H1 (cell line): ENCODE data around the gene GTF2F2. TPM values are rescaled to one million over a fixed set of nuclear protein-coding genes. Genes with fewer than 3 reads are reported as not detected.

Source experiments
- CTCF ChIA-PET: fragments of 300-600 bp; sonication (Branson Sonifier 250); formaldehyde crosslinking; loops from one replicate; lab custom pipeline; 2021; ENCODE audit not compliant: partially characterized antibody; lab: Charles Lee
- POLR2A ChIA-PET: fragments of 300-600 bp; sonication (Branson Sonifier 250); formaldehyde crosslinking; loops from one replicate; lab custom pipeline; 2021; ENCODE audit warnings: inconsistent platforms; ENCODE audit not compliant: partially characterized antibody; lab: Charles Lee
- DNase-seq, 2 experiments: peaks; one replicate each; pipeline versions ENCODE4 v3.0.0 to v3.0.0-alpha.2; 2010 to 2022; ENCODE audit warnings: low spot score in 2 of 2, low read depth in 1 of 2, mixed read lengths in 1 of 2
- FAIRE-seq: peaks from 2 replicates; lab custom pipeline; 2011; peaks lifted over from hg19 to GRCh38; lab: Jason Lieb, UNC
- H2AFZ ChIP-seq: 2 replicates; pipeline ENCODE4 v1.8.1; 2012; ENCODE audit warnings: low read length, inconsistent platforms
- H2AK5ac ChIP-seq: 2 replicates; pipeline ENCODE4 v1.6.1; 2013; ENCODE audit warnings: low read depth, low read length
- H2BK120ac ChIP-seq: replicated peaks from 2 replicates; pipeline ENCODE3; 2013; ENCODE audit warnings: low read depth, low read length, inconsistent platforms
- H2BK12ac ChIP-seq: 2 replicates; pipeline ENCODE4 v1.6.1; 2013; ENCODE audit warnings: low read depth, low read length
- H2BK15ac ChIP-seq: 2 replicates; pipeline ENCODE4 v1.6.1; 2013; ENCODE audit warnings: low read length
- H2BK20ac ChIP-seq: 2 replicates; pipeline ENCODE4 v1.6.1; 2013; ENCODE audit warnings: low read length
- H2BK5ac ChIP-seq: 2 replicates; pipeline ENCODE4 v1.6.1; 2013; ENCODE audit warnings: low read depth, low read length
- H3K14ac ChIP-seq: 2 replicates; pipeline ENCODE4 v1.6.1; 2013; ENCODE audit warnings: inconsistent platforms; ENCODE audit not compliant: insufficient read length
- H3K18ac ChIP-seq: 2 replicates; pipeline ENCODE4 v1.6.1; 2013; ENCODE audit warnings: low read length; ENCODE audit errors: extremely low read depth
- H3K23ac ChIP-seq: 2 replicates; pipeline ENCODE4 v1.6.1; 2013; ENCODE audit warnings: inconsistent platforms; ENCODE audit not compliant: insufficient read length
- H3K23me2 ChIP-seq: 2 replicates; pipeline ENCODE4 v1.6.1; 2013; ENCODE audit warnings: low read depth, low read length
- H3K27ac ChIP-seq: 2 replicates; pipeline ENCODE4 v1.6.1; 2011; ENCODE audit warnings: low read depth, low read length, inconsistent platforms
- H3K27me3 ChIP-seq, 4 experiments: replicated peaks in 1 of 4; 1 replicate in 1 of 4; 2 replicates in 3 of 4; pipeline versions ENCODE4 v1.6.1 to v1.8.1; 2011 to 2013; ENCODE audit warnings: low read length in 3 of 4, mild to moderate bottlenecking in 3 of 4, inconsistent platforms in 2 of 4, mixed read lengths in 2 of 4, moderate library complexity in 1 of 4; ENCODE audit not compliant: control insufficient read depth in 3 of 4, insufficient read depth in 3 of 4; ENCODE audit errors: extremely low read depth in 1 of 4
- H3K36me3 ChIP-seq, 4 experiments: 2 replicates each; pipeline versions ENCODE4 v1.6.1 to v1.8.1; 2011 to 2013; ENCODE audit warnings: mild to moderate bottlenecking in 4 of 4, low read length in 3 of 4, moderate library complexity in 2 of 4, control low read depth in 1 of 4, inconsistent platforms in 1 of 4; ENCODE audit not compliant: insufficient read depth in 4 of 4, control insufficient read depth in 2 of 4
- H3K4ac ChIP-seq: replicated peaks from 2 replicates; pipeline ENCODE3; 2013; ENCODE audit warnings: low read length, low read depth, mixed read lengths, inconsistent platforms; ENCODE audit not compliant: insufficient read length
- H3K4me1 ChIP-seq, 4 experiments: replicated peaks in 1 of 4; 1 replicate in 1 of 4; 2 replicates in 3 of 4; pipeline versions ENCODE4 v1.6.1 to v1.8.1; 2011 to 2013; ENCODE audit warnings: low read length in 3 of 4, inconsistent platforms in 2 of 4, mixed read lengths in 1 of 4; ENCODE audit not compliant: insufficient read depth in 4 of 4, control insufficient read depth in 3 of 4
- H3K4me2 ChIP-seq, 2 experiments: 2 replicates each; pipeline versions ENCODE4 v1.6.1 to v1.8.1; 2011 to 2013; ENCODE audit warnings: low read depth in 2 of 2, low read length in 2 of 2, control low read depth in 1 of 2, inconsistent platforms in 1 of 2, mild to moderate bottlenecking in 1 of 2; ENCODE audit not compliant: insufficient read depth in 1 of 2
- H3K4me3 ChIP-seq, 4 experiments: fragments of 200-600, 300-600 bp in 1 of 4; sonication (generic), shearing (Covaris generic), sonication (Bioruptor Twin) in 1 of 4; 2 replicates each; pipeline versions ENCODE4 v1.5.1 to v1.8.1; 2011 to 2016; ENCODE audit warnings: low read length in 4 of 4, low read depth in 3 of 4, control low read depth in 2 of 4, inconsistent platforms in 2 of 4, mild to moderate bottlenecking in 2 of 4, mixed read lengths in 1 of 4, moderate library complexity in 1 of 4; ENCODE audit not compliant: insufficient read depth in 2 of 4; ENCODE audit errors: extremely low read depth in 1 of 4
- H3K56ac ChIP-seq: replicated peaks from 2 replicates; pipeline ENCODE3; 2013; ENCODE audit warnings: low read depth, mild to moderate bottlenecking, mixed read lengths, low read length, inconsistent platforms; ENCODE audit not compliant: insufficient read length
- H3K79me1 ChIP-seq: 2 replicates; pipeline ENCODE4 v1.6.1; 2013; ENCODE audit warnings: low read depth, low read length, control low read depth
- H3K79me2 ChIP-seq, 2 experiments: 2 replicates each; pipeline versions ENCODE4 v1.6.1 to v1.8.1; 2012 to 2013; ENCODE audit warnings: low read length in 2 of 2, mild to moderate bottlenecking in 2 of 2, inconsistent platforms in 1 of 2; ENCODE audit not compliant: insufficient read depth in 2 of 2, control insufficient read depth in 1 of 2
- H3K9ac ChIP-seq, 4 experiments: replicated peaks in 1 of 4; 1 replicate in 1 of 4; 2 replicates in 3 of 4; pipeline versions ENCODE4 v1.6.1 to v1.8.1; 2011 to 2013; ENCODE audit warnings: low read depth in 3 of 4, low read length in 3 of 4, control low read depth in 2 of 4, mild to moderate bottlenecking in 2 of 4, moderate library complexity in 2 of 4, inconsistent platforms in 1 of 4; ENCODE audit errors: extremely low read depth in 1 of 4
- H3K9me3 ChIP-seq, 2 experiments: 2 replicates each; pipeline versions ENCODE4 v1.6.1 to v1.8.1; 2012 to 2013; ENCODE audit warnings: mild to moderate bottlenecking in 2 of 2, moderate library complexity in 2 of 2, control low read depth in 1 of 2, inconsistent platforms in 1 of 2, low read depth in 1 of 2, low read length in 1 of 2, mixed read lengths in 1 of 2; ENCODE audit not compliant: insufficient read depth in 2 of 2
- H4K20me1 ChIP-seq, 2 experiments: replicated peaks in 1 of 2; 2 replicates each; pipeline versions ENCODE3 to v1.8.1; 2011 to 2013; ENCODE audit warnings: inconsistent platforms in 2 of 2, low read length in 2 of 2, mild to moderate bottlenecking in 1 of 2; ENCODE audit not compliant: insufficient read depth in 2 of 2, control insufficient read depth in 1 of 2
- H4K5ac ChIP-seq: 2 replicates; pipeline ENCODE4 v1.6.1; 2013; ENCODE audit warnings: low read length, low read depth, mixed read lengths, inconsistent platforms; ENCODE audit not compliant: insufficient read length
- H4K8ac ChIP-seq: 2 replicates; pipeline ENCODE4 v1.8.0; 2013; ENCODE audit warnings: mild to moderate bottlenecking, moderate library complexity, low read length, inconsistent platforms; ENCODE audit not compliant: insufficient read depth; ENCODE audit errors: extremely low read depth
- H4K91ac ChIP-seq: replicated peaks from 2 replicates; pipeline ENCODE3; 2013; ENCODE audit warnings: low read length, mixed read lengths, inconsistent platforms; ENCODE audit not compliant: insufficient read length
- BCL11A ChIP-seq, 2 experiments: IDR thresholded peaks; one replicate each; pipeline ENCODE4 v1.6.1; 2011; ENCODE audit warnings: low read depth in 2 of 2, low read length in 2 of 2, mild to moderate bottlenecking in 2 of 2
- CTCF ChIP-seq, 3 experiments: IDR thresholded peaks; 1 replicate in 2 of 3; 2 replicates in 1 of 3; pipeline versions ENCODE4 v1.5.1 to v1.6.1; 2011; ENCODE audit warnings: low read length in 3 of 3, mild to moderate bottlenecking in 3 of 3, inconsistent platforms in 2 of 3, low read depth in 1 of 3, moderate library complexity in 1 of 3; ENCODE audit not compliant: insufficient read depth in 1 of 3; ENCODE audit errors: control extremely low read depth in 1 of 3
- FOSL1 ChIP-seq: IDR thresholded peaks from 2 replicates; pipeline ENCODE4 v1.6.1; 2011; ENCODE audit warnings: mild to moderate bottlenecking, low read depth, low read length, moderate library complexity; ENCODE audit not compliant: insufficient read depth
- GABPA ChIP-seq: IDR thresholded peaks from 2 replicates; pipeline ENCODE4 v1.6.1; 2011; ENCODE audit warnings: mild to moderate bottlenecking, low read length, moderate library complexity, borderline replicate concordance; ENCODE audit not compliant: insufficient read depth
- TAF7 ChIP-seq: optimal IDR thresholded peaks from 2 replicates; pipeline ENCODE3; 2011; ENCODE audit warnings: low read depth, mild to moderate bottlenecking, inconsistent platforms, low read length, moderate library complexity, borderline replicate concordance
- USF2 ChIP-seq: IDR thresholded peaks from 2 replicates; pipeline ENCODE4 v1.6.1; 2011; ENCODE audit warnings: low read length, improper control_type of control experiment
- polyA plus RNA-seq, 7 experiments: library from polyadenylated mRNA; depleted of rRNA in 3 of 7; stranded (reverse) in 5 of 7; unstranded in 2 of 7; fragments of >200 nt in 5 of 7; fragments of 200-250 nt in 2 of 7; gene quantifications; 1 replicate in 5 of 7; 2 replicates in 1 of 7; 4 replicates in 1 of 7; pipeline versions ENCODE4 v1.2.1 to v1.2.3, GENCODE V29; 2011 to 2013; ENCODE audit warnings: missing spikeins in 2 of 7, mixed read lengths in 2 of 7
- total RNA-seq: library from RNA; stranded (reverse); fragmentation: NEBNext Ultra II Directional; extraction: Animal tissue kit (Norgen Biotek cat#: 25700); gene quantifications from 2 replicates; pipeline ENCODE4 v1.2.1, GENCODE V29; 2021

The GTF2F2 gene
- total and polyA plus RNA-seq, 2 of the 8 experiments (the other 6 are each of a cell fraction or from before 2014, with no cell fraction given) = 10.8 to 31.1 TPM

- Histone ChIP-seq H4K5ac (no peak overlapping the region), H3K79me1 (no peaks in the 10 kb centered on the region), H3K4me3 (no peak overlapping the region), H3K9ac (no peak overlapping the region), H3K4me1 (no peaks in the 10 kb centered on the region; a peak in 1 of 7 replicates), H4K91ac (no peak overlapping the region), H3K36me3 (peaks cover 0 to 7% (median 6%) of the 10 kb centered on the region in 4 experiments; a peak in 4 of 8 replicates), H3K79me2 (0 out of 4 replicates have a peak, but pooled peaks cover 0 to 2% of the 10 kb centered on the region in 2 experiments), H3K9me3 (no peaks in the 10 kb centered on the region), H4K8ac (no peak overlapping the region), H3K56ac (no peak overlapping the region), H3K4ac (no peak overlapping the region), H2AK5ac (no peak overlapping the region), H2BK120ac (no peak overlapping the region), H2BK12ac (no peak overlapping the region), H3K14ac (no peak overlapping the region), H3K18ac (no peak overlapping the region), H3K23ac (no peak overlapping the region), H4K20me1 (peaks cover 0 to 2% of the 10 kb centered on the region in 2 experiments), H3K27me3 (no peaks in the 10 kb centered on the region), H2AFZ (no peak overlapping the region), H2BK5ac (no peak overlapping the region), H2BK15ac (no peak overlapping the region), H3K23me2 (no peaks in the 10 kb centered on the region; the same call in 1 of the 2 replicates), H3K4me2 (no peak overlapping the region), H2BK20ac (no peak overlapping the region), H3K27ac (no peak overlapping the region)
- CTCF ChIA-PET = interaction anchor here (1.5 kb wide), 2 partner anchors 51 to 233 kb away, joined by 3 to 4 read pairs; no protein-coding TSS in a partner anchor
- no peak for TF ChIP-seq CTCF (IDR thresholded peaks at IDR 0.05; ENCODE audit: control extremely low read depth in 1 of 3, insufficient read depth in 1 of 3, low read depth in 1 of 3, low read length in 3 of 3)
- TF ChIP-seq GABPA = no peak
- TF ChIP-seq TAF7 = no peak
- no peak for TF ChIP-seq FOSL1
- TF ChIP-seq USF2 = no peak
- no peak for TF ChIP-seq BCL11A (IDR thresholded peaks at IDR 0.05; ENCODE audit: low read depth in 2 of 2, low read length in 2 of 2)
- POLR2A ChIA-PET = interaction anchor here (1.0 kb wide), 1 partner anchor 21 kb away, joined by 3 read pairs; no protein-coding TSS in a partner anchor
- no peak for DNase-seq
- no peak for FAIRE-seq
Observed at GRCh38 chr13:45206340-45206739, 86.0 kb downstream of the GTF2F2 start.
